GM12878 (cell line): ENCODE results near the gene FGF11. TPM values are rescaled to one million over a fixed set of nuclear protein-coding genes. Genes with fewer than 3 reads are reported as not detected.

ENCODE experiments used
- CBFB ChIP-seq: IDR thresholded peaks from 2 replicates; pipeline ENCODE4 v1.6.1; 2016; ENCODE audit warnings: antibody characterized with exemption, low read depth
- CUX1 ChIP-seq: IDR thresholded peaks from 2 replicates; pipeline ENCODE4 v1.6.1; 2012; ENCODE audit warnings: improper control_type of control experiment, low read depth, low read length; ENCODE audit not compliant: insufficient replicate concordance
- E4F1 ChIP-seq: fragments of 450-650 bp; IDR thresholded peaks from 2 replicates; pipeline ENCODE4 v1.6.1; 2018; ENCODE audit warnings: borderline replicate concordance, mild to moderate bottlenecking; ENCODE audit not compliant: partially characterized antibody
- IRF4 ChIP-seq: IDR thresholded peaks from 2 replicates; pipeline ENCODE4 v1.6.1; 2011; ENCODE audit warnings: low read depth, low read length
- IRF5 ChIP-seq: fragments of 450-650 bp; IDR thresholded peaks from 2 replicates; pipeline ENCODE4 v1.6.1; 2017; ENCODE audit warnings: borderline replicate concordance
- LARP7 ChIP-seq: fragments of 450-650 bp; IDR thresholded peaks from 2 replicates; pipeline ENCODE4 v1.6.1; 2017; ENCODE audit warnings: mild to moderate bottlenecking
- MLLT1 ChIP-seq: fragments of 450-650 bp; IDR thresholded peaks from 2 replicates; pipeline ENCODE4 v1.6.1; 2016; ENCODE audit warnings: mild to moderate bottlenecking
- NKRF ChIP-seq: fragments of 450-650 bp; conservative IDR thresholded peaks from 2 replicates; pipeline ENCODE4 v1.6.1; 2017; ENCODE audit warnings: mild to moderate bottlenecking, moderate library complexity
- PRDM15 ChIP-seq: fragments of 450-650 bp; formaldehyde crosslinking; IDR thresholded peaks from 2 replicates; pipeline ENCODE4 v1.4.0; 2020; ENCODE audit warnings: mild to moderate bottlenecking, moderate library complexity
- STAT1 ChIP-seq: fragments of 450-650 bp; conservative IDR thresholded peaks from 2 replicates; pipeline ENCODE4 v1.6.1; 2014; ENCODE audit warnings: antibody characterized with exemption, mild to moderate bottlenecking
- SUPT20H ChIP-seq: IDR thresholded peaks from 2 replicates; pipeline ENCODE4 v1.6.1; 2011; ENCODE audit warnings: low read depth, mild to moderate bottlenecking, low read length, moderate library complexity, borderline replicate concordance; ENCODE audit not compliant: control insufficient read depth
- TCF12 ChIP-seq: IDR thresholded peaks from 2 replicates; pipeline ENCODE4 v1.6.1; 2011; ENCODE audit warnings: low read depth, mild to moderate bottlenecking, low read length
- ZBED1 ChIP-seq: IDR thresholded peaks from 2 replicates; pipeline ENCODE4 v1.6.1; 2016; ENCODE audit warnings: borderline replicate concordance
- polyA plus RNA-seq, 11 experiments: library from polyadenylated mRNA; depleted of rRNA in 4 of 11; unstranded in 6 of 11; stranded (reverse) in 5 of 11; fragments of >200 nt; fragmentation: Nextera tagmentation in 4 of 11; fragmentation: Illumina TruSeq in 1 of 11; extraction: Ambion mirVana in 4 of 11; extraction: Trizol in 1 of 11; gene quantifications; 1 replicate in 1 of 11; 2 replicates in 10 of 11; pipeline versions ENCODE4 v1.2.1 to v1.2.3, GENCODE V29; 2011 to 2016; ENCODE audit warnings: inconsistent platforms in 2 of 11, missing spikeins in 2 of 11, low read depth in 1 of 11
- total RNA-seq, 4 experiments: library from RNA; depleted of rRNA in 3 of 4; stranded (reverse); fragments of >200 nt in 3 of 4; fragmentation: Illumina TruSeq in 1 of 4; extraction: Trizol in 1 of 4; gene quantifications; 2 replicates each; pipeline versions ENCODE4 v1.2.1 to v1.2.3, GENCODE V29; 2013 to 2021

Gene FGF11
- total and polyA plus RNA-seq, 10 of the 15 experiments (the other 5 are each of a cell fraction or from before 2014, with no cell fraction given) = 0.69 to 21.1 (median 2.6) TPM

- TF ChIP-seq LARP7 (peak; percentile 55), TCF12 (peak; percentile 86; the same call in 1 of the 2 replicates), IRF5 (no peak), MLLT1 (no peak), E4F1 (no peak), PRDM15 (no peak), SUPT20H (no peak), ZBED1 (no peak), STAT1 (no peak), CUX1 (no peak), IRF4 (no peak), NKRF (no peak), CBFB (peak; percentile 52; the same call in 1 of the 2 replicates)
Observed at GRCh38 chr17:7440834-7441195, 1.5 kb downstream of the FGF11 start (continued).
